Mucosa of descending colon (tissue), 3 donors: ENCODE results near the gene TRIOBP. TPM values are rescaled to one million over a fixed set of nuclear protein-coding genes. Genes with fewer than 3 reads are reported as not detected.

Source experiments
- ATAC-seq: fragments of 200-7000 bp; cut with Tn5 transposase; one replicate; pipeline ENCODE4 v1.9.1; 2020; ENCODE audit warnings: mild to moderate bottlenecking, moderate library complexity
- DNase-seq, 3 donors: peaks; one replicate each; pipeline ENCODE4 v3.0.0-alpha.2; 2020
- H3K36me3 ChIP-seq: fragments of 200-600 bp; one replicate; pipeline ENCODE4 v1.8.0; 2021; ENCODE audit warnings: low read depth, mild to moderate bottlenecking
- H3K4me1 ChIP-seq: fragments of 200-600 bp; one replicate; pipeline ENCODE4 v1.8.0; 2021; ENCODE audit warnings: low read depth, mild to moderate bottlenecking
- H3K4me3 ChIP-seq: fragments of 200-600 bp; one replicate; pipeline ENCODE4 v1.8.0; 2021; ENCODE audit warnings: mild to moderate bottlenecking
- H3K9me3 ChIP-seq: fragments of 200-600 bp; one replicate; pipeline ENCODE4 v1.8.0; 2021; ENCODE audit warnings: mild to moderate bottlenecking
- intact Hi-C, 2 donors: fragments of 100-400 bp; cut with DNase I in 1 of 2; cut with micrococcal nuclease in 1 of 2; formaldehyde crosslinking; loops; one replicate each; pipeline versions ENCODE4 v1.11.0 to v1.11.1; 2022; cut with DNase I, micrococcal nuclease
- total RNA-seq, 3 donors: library from RNA; stranded (reverse); fragmentation: NEBNext Ultra II Directional in 2 of 3; extraction: Animal tissue kit (Norgen Biotek cat#: 25700) in 2 of 3; gene quantifications; one replicate each; pipeline versions ENCODE4 v1.2.1 to v1.2.4, GENCODE V29; 2021 to 2023
- TF ChIP-seq, protein P1 (sequence below): fragments of 200-600 bp; IDR thresholded peaks from one replicate; pipeline ENCODE4 v1.8.0; 2022; ENCODE audit warnings: antibody characterized with exemption, mild to moderate bottlenecking
- donor health status: DM: no; HTN: no; CAD: no; lungs with moderate emphysema.
- donor health status: DM: no; HTN: no; CAD: no.
- donor health status: DM: no; HTN: yes; CAD: no.

TRIOBP gene
- total RNA-seq, 3 donors from 2014 or later: 78.2 to 107 (median 78.6) TPM

DNA sequence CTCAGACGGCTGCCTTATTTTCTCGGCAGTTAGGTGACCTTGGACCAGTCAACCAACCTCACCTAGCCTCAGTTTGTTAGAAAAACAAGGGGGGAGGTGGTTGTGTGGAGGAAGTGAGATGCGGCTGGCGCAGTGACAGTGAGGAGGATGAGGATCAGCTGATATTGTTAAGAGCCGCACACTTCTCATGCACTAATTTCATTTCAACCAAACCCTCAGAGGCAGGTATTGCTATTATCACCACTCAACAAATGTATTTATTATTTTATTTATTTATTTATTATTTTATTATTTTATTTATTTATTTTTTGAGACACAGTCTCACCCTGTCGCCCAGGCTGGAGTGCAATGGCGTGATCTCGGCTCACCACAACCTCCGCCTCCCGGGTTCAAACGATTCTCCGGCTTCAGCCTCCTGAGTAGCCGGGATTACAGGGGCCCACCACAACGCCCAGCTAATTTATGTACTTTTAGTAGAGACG, 19.3 kb upstream of the TRIOBP start:
- TF ChIP-seq, protein P1, sequence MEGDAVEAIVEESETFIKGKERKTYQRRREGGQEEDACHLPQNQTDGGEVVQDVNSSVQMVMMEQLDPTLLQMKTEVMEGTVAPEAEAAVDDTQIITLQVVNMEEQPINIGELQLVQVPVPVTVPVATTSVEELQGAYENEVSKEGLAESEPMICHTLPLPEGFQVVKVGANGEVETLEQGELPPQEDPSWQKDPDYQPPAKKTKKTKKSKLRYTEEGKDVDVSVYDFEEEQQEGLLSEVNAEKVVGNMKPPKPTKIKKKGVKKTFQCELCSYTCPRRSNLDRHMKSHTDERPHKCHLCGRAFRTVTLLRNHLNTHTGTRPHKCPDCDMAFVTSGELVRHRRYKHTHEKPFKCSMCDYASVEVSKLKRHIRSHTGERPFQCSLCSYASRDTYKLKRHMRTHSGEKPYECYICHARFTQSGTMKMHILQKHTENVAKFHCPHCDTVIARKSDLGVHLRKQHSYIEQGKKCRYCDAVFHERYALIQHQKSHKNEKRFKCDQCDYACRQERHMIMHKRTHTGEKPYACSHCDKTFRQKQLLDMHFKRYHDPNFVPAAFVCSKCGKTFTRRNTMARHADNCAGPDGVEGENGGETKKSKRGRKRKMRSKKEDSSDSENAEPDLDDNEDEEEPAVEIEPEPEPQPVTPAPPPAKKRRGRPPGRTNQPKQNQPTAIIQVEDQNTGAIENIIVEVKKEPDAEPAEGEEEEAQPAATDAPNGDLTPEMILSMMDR: no peak
- Histone ChIP-seq H3K4me3 (peak overlapping the region; percentile 17), H3K36me3 (peaks cover 3% of the 10 kb centered on the region), H3K4me1 (peaks cover 52% of the 10 kb centered on the region), H3K9me3 (no peaks in the 10 kb centered on the region)
- no peak for DNase-seq
- no peak for ATAC-seq
- intact Hi-C loops: no loop called here

DNA sequence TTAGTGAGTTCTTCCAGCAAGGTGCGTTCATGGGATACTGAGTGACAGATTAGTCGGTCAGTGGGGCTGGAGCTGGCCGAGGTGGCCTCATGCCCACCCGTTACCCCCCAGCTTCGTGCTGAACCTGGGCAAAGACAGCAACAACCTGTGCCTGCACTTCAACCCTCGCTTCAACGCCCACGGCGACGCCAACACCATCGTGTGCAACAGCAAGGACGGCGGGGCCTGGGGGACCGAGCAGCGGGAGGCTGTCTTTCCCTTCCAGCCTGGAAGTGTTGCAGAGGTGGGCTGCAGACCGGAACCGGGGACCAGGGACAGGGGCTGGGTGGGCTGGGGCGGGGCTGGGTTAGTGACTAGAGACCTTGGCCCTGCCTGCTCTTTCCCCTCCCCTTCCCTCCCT, 18.5 kb upstream of the TRIOBP start:
- ATAC-seq: no peak
- H3K4me3 ChIP-seq: no peak overlapping the region
- H3K9me3 ChIP-seq: no peaks in the 10 kb centered on the region
- H3K4me1 ChIP-seq: peaks cover 44% of the 10 kb centered on the region
- TF ChIP-seq, protein P1: no peak
- no peak for DNase-seq
- intact Hi-C loops: no loop called here
- H3K36me3 ChIP-seq: peaks cover 3% of the 10 kb centered on the region

DNA sequence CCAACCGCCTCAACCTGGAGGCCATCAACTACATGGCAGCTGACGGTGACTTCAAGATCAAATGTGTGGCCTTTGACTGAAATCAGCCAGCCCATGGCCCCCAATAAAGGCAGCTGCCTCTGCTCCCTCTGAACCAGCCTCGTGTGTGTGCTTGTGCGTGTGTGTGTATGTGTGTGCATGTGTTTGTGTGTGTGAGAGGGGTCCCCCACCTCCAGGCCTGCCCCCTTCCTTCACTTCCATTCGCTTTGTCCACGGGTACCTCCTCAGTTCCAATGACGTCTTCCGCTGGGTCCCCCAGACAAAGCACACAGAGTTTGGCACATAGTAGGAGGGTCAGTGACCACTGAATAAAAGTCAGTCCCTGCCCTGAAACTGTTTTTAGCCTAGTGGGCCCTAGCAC, 17.2 kb upstream of the TRIOBP start:
- intact Hi-C loops: loop anchor here (5.0 to 10.0 kb wide), 2 partner anchors 37 to 55 kb away; no protein-coding TSS in a partner anchor
- peaks cover 3% of the 10 kb centered on the region for H3K36me3 ChIP-seq
- H3K4me1 ChIP-seq: peaks cover 42% of the 10 kb centered on the region
- TF ChIP-seq, protein P1: no peak
- H3K4me3 ChIP-seq: no peak overlapping the region
- no peak for ATAC-seq
- H3K9me3 ChIP-seq: no peaks in the 10 kb centered on the region
- DNase-seq: no peak

DNA sequence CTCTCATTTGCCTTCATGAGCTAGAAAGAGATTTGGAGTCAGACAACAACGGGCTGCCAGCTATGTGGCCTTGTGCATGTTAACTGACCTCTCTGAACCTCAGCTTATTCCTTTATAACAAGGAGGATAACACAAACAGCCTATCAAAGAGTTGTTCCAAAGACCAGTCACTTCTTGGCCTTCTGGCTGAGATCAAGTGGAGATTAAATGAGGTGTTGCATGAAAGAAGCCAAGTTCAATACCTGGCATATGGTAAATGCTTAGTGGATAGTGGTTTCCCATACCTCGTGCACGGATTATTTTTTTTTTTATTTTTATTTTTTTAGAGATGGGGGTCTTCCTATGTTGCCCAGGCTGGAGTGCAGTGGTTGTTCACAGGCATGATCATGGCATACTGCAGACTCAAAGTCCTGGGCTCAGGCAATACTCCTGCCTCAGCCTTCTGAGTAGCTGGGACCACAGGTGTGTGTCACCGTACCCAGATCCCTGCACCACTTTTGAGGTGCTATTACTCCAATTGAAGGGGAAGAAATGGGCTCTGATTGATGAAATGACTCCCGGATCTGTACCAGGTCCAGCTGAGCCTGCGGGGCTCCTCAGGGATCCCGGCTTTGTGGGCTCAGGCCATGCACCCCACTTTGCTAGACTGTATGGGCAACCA, 16.5 kb upstream of the TRIOBP start:
- ATAC-seq (no peak), DNase-seq (no peak)
- Histone ChIP-seq H3K36me3 (peaks cover 3% of the 10 kb centered on the region), H3K9me3 (no peaks in the 10 kb centered on the region), H3K4me3 (no peak overlapping the region), H3K4me1 (peaks cover 41% of the 10 kb centered on the region)
- intact Hi-C loops: loop anchor here (5.0 to 10.0 kb wide), 2 partner anchors 38 to 56 kb away; no protein-coding TSS in a partner anchor
- TF ChIP-seq, protein P1: no peak

DNA sequence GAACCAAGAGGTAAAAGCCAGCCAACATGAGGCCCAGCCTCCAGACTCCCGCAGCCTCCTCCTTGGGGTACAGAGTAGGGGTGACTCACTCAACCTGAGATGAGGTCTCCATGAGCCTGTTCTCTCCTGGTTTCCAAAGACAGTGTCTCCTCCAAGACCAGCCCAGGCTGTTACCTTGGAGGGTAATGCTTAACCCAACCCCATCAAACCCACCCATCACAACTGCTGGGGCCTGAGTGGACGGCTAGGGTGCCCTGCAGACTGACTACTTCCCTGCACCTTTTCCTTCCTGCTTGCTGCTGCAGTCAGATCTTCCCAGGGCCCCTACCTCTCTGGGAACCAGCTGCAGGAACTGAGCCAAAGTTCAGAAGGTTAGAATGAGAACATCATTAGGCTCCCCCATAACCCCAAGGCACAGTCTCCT, 15.8 kb upstream of the TRIOBP start:
- intact Hi-C loops: loop anchor here (5.0 to 10.0 kb wide), 2 partner anchors 39 to 56 kb away; no protein-coding TSS in a partner anchor
- no peak for DNase-seq
- no peak overlapping the region for H3K4me3 ChIP-seq
- TF ChIP-seq, protein P1: no peak
- no peaks in the 10 kb centered on the region for H3K9me3 ChIP-seq
- ATAC-seq: no peak
- H3K4me1 ChIP-seq: peaks cover 42% of the 10 kb centered on the region
- peaks cover 3% of the 10 kb centered on the region for H3K36me3 ChIP-seq
